ENCODE data around the gene C1orf74. TPM values are rescaled to one million over a fixed set of nuclear protein-coding genes. Genes with fewer than 3 reads are reported as not detected.

The C1orf74 gene
- total RNA-seq, 1 experiment from 2014 or later = 5.6 TPM

GRCh38 chr1:209749670-209750323, 34.6 kb downstream of the C1orf74 start:
- H2AFZ ChIP-seq (ENCODE audit: low read depth, low read length, poor library complexity, severe bottlenecking) = no peak overlapping the region
- CTCF ChIA-PET = no interaction called here

More at GRCh38 chr1:209749670-209750323, 34.6 kb downstream of the C1orf74 start:
- BruUV-seq (replicated peaks) = no TSS peak
- Histone ChIP-seq H3K9me2 (ENCODE audit: insufficient read depth) (no peaks in the 10 kb centered on the region), H3K9ac (ENCODE audit: low read length) (no peak overlapping the region), H3K79me2 (ENCODE audit: insufficient read depth, low read length) (no peaks in the 10 kb centered on the region), H3K4me2 (ENCODE audit: low read length) (no peak overlapping the region), H3K9me3 (ENCODE audit: control insufficient read depth in 1 of 2, insufficient read depth in 1 of 2, low read depth in 1 of 2, low read length in 2 of 2) (no peaks in the 10 kb centered on the region), H3K27me3 (ENCODE audit: insufficient read depth, low read length) (no peaks in the 10 kb centered on the region), H3K27ac (ENCODE audit: low read depth, low read length) (no peak overlapping the region), H3K4me1 (ENCODE audit: control insufficient read depth in 1 of 2, insufficient read depth in 2 of 2, low read length in 2 of 2) (peaks cover 0 to 14% of the 10 kb centered on the region in 2 experiments; a peak in 2 of 4 replicates), H3K36me3 (ENCODE audit: control insufficient read depth in 1 of 2, insufficient read depth in 2 of 2, low read length in 2 of 2) (no peaks in the 10 kb centered on the region), H3K4me3 (replicated peaks in 1 of 2; ENCODE audit: low read depth in 1 of 2, low read length in 2 of 2) (no peak overlapping the region), H4K20me1 (ENCODE audit: insufficient read depth) (no peaks in the 10 kb centered on the region)
- POLR2A ChIA-PET = no interaction called here
- ATAC-seq (no peak), DNase-seq (ENCODE audit: low read depth, low spot score) (no peak)
- TF ChIP-seq EZH2 (IDR thresholded peaks at IDR 0.05) (no peak), YY1 (IDR thresholded peaks at IDR 0.05; ENCODE audit: extremely low read depth, insufficient replicate concordance, low read depth, low read length) (no peak), EGR1 (IDR thresholded peaks at IDR 0.05; ENCODE audit: low read depth) (no peak), ZFX (IDR thresholded peaks at IDR 0.05) (no peak), POLR2AphosphoS5 (IDR thresholded peaks at IDR 0.05; ENCODE audit: low read depth, low read length) (no peak), RAD21 (IDR thresholded peaks at IDR 0.05; ENCODE audit: low read depth) (no peak), EZH2phosphoT487 (IDR thresholded peaks at IDR 0.05; ENCODE audit: borderline replicate concordance) (no peak), POLR2A (IDR thresholded peaks at IDR 0.05; ENCODE audit: borderline replicate concordance, extremely low read depth, insufficient read depth, insufficient read length) (no peak), ELF1 (IDR thresholded peaks at IDR 0.05; ENCODE audit: borderline replicate concordance, low read depth) (no peak), ZNF274 (IDR thresholded peaks at IDR 0.05; ENCODE audit: low read depth, low read length) (no peak), TCF7L2 (IDR thresholded peaks at IDR 0.05; ENCODE audit: borderline replicate concordance, extremely low read depth, insufficient read depth, insufficient read length) (no peak), JUND (IDR thresholded peaks at IDR 0.05) (no peak), ATF3 (IDR thresholded peaks at IDR 0.05) (no peak), MAX (IDR thresholded peaks at IDR 0.05) (no peak), SP1 (IDR thresholded peaks at IDR 0.05; ENCODE audit: low read depth) (no peak), REST (IDR thresholded peaks at IDR 0.05; ENCODE audit: low read depth) (no peak), CTCF (IDR thresholded peaks at IDR 0.05 in 2 of 3, conservative IDR thresholded peaks at IDR 0.05 in 1 of 3; ENCODE audit: borderline replicate concordance in 1 of 3, insufficient read depth in 1 of 3, low read depth in 2 of 3, low read length in 2 of 3) (no peak), SIN3A (IDR thresholded peaks at IDR 0.05; ENCODE audit: low read depth) (no peak), CEBPB (IDR thresholded peaks at IDR 0.05; ENCODE audit: low read depth) (no peak)
- RAD21 ChIA-PET (ENCODE audit: low non-redundant PET in 1 of 2, low total read pairs in 2 of 2, uncharacterized antibody in 2 of 2, unreplicated experiment in 2 of 2) = no interaction called here
- intact Hi-C loops (cut with micrococcal nuclease) = no loop called here
